ENCODE measurements around the gene IQCH. TPM values are rescaled to one million over a fixed set of nuclear protein-coding genes. Genes with fewer than 3 reads are reported as not detected.

Gene IQCH
- total RNA-seq, 1 donor from 2014 or later, result 1.5 TPM

DNA sequence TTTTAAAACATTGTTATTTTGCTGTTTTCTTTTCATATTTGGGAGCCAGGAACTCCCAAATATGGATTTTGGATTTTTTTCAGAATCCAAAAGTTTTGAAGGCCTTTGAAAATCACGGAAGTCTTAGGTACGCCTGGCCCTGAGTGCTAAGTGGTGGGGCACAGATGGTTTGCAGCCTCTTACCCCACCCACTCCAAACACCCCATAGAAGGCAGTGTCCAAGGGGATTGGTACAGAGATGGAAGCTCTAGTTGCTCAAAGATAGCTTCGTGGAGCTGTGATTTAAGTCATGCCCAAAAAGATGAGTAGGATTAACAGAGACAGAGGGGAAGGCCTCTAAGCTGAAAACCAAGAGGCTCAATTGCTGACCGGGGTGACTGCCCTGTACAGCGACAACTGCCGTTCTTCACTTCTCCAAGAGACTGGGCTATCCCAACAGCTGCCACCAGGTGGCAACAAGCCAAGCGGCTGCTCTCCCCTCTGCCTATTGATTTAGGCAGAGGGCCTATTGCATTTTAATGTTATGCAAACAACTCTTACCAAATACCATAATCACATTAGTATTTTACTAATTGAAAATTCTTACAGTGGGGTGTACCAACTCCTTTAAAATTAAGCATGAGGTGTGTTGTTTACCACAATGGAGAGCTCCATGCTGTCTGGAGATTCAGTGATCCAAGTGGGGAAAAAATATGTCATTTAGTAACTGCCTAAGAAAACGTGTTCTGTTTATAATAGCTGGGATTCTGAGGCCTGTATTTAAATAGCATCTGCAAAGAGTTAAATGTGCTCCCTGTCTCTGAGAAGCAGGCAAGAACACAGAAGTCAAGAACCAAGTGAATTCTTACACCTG is 202.3 kb downstream of the IQCH start:
- H3K9me3 ChIP-seq, result no peaks in the 10 kb centered on the region
- no peak overlapping the region for H3K27ac ChIP-seq
- no peak for TF ChIP-seq POLR2AphosphoS5 (IDR thresholded peaks at IDR 0.05; ENCODE audit: insufficient read depth in 1 of 2, low read depth in 1 of 2)
- TF ChIP-seq, protein P1, sequence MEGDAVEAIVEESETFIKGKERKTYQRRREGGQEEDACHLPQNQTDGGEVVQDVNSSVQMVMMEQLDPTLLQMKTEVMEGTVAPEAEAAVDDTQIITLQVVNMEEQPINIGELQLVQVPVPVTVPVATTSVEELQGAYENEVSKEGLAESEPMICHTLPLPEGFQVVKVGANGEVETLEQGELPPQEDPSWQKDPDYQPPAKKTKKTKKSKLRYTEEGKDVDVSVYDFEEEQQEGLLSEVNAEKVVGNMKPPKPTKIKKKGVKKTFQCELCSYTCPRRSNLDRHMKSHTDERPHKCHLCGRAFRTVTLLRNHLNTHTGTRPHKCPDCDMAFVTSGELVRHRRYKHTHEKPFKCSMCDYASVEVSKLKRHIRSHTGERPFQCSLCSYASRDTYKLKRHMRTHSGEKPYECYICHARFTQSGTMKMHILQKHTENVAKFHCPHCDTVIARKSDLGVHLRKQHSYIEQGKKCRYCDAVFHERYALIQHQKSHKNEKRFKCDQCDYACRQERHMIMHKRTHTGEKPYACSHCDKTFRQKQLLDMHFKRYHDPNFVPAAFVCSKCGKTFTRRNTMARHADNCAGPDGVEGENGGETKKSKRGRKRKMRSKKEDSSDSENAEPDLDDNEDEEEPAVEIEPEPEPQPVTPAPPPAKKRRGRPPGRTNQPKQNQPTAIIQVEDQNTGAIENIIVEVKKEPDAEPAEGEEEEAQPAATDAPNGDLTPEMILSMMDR (IDR thresholded peaks at IDR 0.05), result peak; percentile 64 to 74 (median 66)
- H3K36me3 ChIP-seq, result no peaks in the 10 kb centered on the region
- no peaks in the 10 kb centered on the region for H3K27me3 ChIP-seq
- H3K4me3 ChIP-seq, result no peak overlapping the region
- no peaks in the 10 kb centered on the region for H3K4me1 ChIP-seq
- intact Hi-C loops (cut with DNase I), result loop anchor here (5.0 kb wide), 1 partner anchor 375 kb away; no protein-coding TSS in a partner anchor
- DNase-seq (ENCODE audit: extremely low spot score in 2 of 2), result no peak

DNA sequence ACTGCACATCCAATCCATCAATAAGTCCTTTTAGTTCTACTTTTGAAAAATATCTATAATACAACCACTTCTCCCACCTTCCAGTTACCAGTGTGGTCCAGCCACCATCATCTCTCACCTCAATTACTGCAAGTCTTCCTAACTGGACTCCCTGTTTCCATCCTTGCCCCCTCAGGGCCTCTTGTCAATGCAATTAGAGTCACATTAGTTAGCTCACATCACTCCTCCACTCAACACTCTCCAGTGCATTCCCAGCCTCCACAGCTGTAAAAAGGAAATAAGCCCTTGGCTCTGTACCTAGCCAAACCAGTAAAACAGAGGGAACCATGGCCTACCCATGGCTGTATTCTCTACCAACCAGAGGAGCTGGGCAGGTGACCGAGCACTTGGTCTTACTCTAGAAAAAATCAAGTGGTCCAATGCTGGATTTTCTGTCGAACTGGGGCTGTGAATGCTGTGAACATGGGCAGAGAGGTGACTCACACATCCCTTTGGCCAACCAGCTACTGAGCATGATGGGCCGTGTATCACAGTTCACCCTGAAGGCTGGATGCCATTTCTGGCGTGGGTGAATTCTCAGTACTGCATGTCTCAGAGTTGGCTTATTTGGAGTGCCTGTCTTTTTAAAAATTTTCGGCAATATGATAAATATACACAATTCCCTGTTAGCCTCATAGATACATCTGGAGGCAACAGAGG is 203.9 kb downstream of the IQCH start:
- Histone ChIP-seq H3K27ac (no peak overlapping the region), H3K27me3 (no peaks in the 10 kb centered on the region), H3K4me1 (no peaks in the 10 kb centered on the region), H3K9me3 (no peaks in the 10 kb centered on the region), H3K4me3 (no peak overlapping the region), H3K36me3 (no peaks in the 10 kb centered on the region)
- intact Hi-C loops (cut with DNase I), result loop anchor here (5.0 kb wide), 1 partner anchor 374 kb away; no protein-coding TSS in a partner anchor
- no peak for DNase-seq (ENCODE audit: extremely low spot score in 2 of 2)
- no peak for TF ChIP-seq POLR2AphosphoS5 (IDR thresholded peaks at IDR 0.05; ENCODE audit: insufficient read depth in 1 of 2, low read depth in 1 of 2)
- TF ChIP-seq POLR2A (IDR thresholded peaks at IDR 0.05), result no peak
- TF ChIP-seq, protein P1 (IDR thresholded peaks at IDR 0.05), result no peak

DNA sequence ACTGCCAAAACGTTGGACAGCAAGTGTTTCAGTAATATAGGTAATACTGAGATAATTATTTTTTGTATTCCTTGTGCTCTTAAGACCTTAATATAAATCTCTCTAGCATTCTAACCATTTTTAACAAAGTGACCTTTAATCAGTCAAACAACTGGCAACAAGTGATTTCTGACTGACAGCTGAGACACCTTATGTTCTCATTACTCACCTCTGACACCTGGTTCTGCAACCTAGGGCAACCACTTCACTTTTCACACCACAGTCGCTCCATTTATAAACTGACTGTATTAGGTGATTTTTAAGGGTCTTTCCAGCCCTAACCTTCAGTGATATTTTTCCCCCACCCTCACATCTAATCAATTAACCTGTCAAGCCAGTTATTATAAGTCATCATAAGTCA is 205.9 kb downstream of the IQCH start:
- no peaks in the 10 kb centered on the region for H3K9me3 ChIP-seq
- no peaks in the 10 kb centered on the region for H3K36me3 ChIP-seq
- DNase-seq (ENCODE audit: extremely low spot score in 2 of 2), result no peak
- H3K4me1 ChIP-seq, result no peaks in the 10 kb centered on the region
- H3K27me3 ChIP-seq, result no peaks in the 10 kb centered on the region
- H3K4me3 ChIP-seq, result no peak overlapping the region
- intact Hi-C loops (cut with DNase I), result no loop called here
- TF ChIP-seq, protein P1 (IDR thresholded peaks at IDR 0.05), result no peak
- TF ChIP-seq POLR2A (IDR thresholded peaks at IDR 0.05) (no peak), POLR2AphosphoS5 (IDR thresholded peaks at IDR 0.05; ENCODE audit: insufficient read depth in 1 of 2, low read depth in 1 of 2) (no peak)
- no peak overlapping the region for H3K27ac ChIP-seq

DNA sequence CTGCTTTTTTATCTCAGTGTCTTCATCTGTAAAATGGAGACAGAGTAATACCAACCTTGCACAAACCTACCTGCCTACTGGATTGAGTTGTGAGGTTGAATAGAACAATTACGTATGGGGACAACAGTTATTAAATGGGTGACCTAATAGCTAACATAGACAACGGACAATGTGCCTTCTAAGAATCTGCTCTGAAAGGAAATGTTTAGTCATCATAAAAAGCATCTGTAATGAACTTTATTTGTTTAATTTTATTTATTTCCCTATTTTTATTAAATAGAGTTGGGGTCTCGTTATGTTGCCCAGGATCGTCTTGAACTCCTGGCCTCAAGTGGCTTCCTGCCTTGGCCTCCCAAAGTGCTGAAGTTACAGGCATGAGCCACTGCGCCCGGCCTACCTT is 207.1 kb downstream of the IQCH start:
- no peak for TF ChIP-seq POLR2A (IDR thresholded peaks at IDR 0.05)
- TF ChIP-seq, protein P1 (IDR thresholded peaks at IDR 0.05), result no peak
- TF ChIP-seq POLR2AphosphoS5 (IDR thresholded peaks at IDR 0.05; ENCODE audit: insufficient read depth in 1 of 2, low read depth in 1 of 2), result no peak
- no peaks in the 10 kb centered on the region for H3K27me3 ChIP-seq
- no peaks in the 10 kb centered on the region for H3K4me1 ChIP-seq
- H3K36me3 ChIP-seq, result no peaks in the 10 kb centered on the region
- no peak for DNase-seq (ENCODE audit: extremely low spot score in 2 of 2)
- no peak overlapping the region for H3K27ac ChIP-seq
- intact Hi-C loops (cut with DNase I), result no loop called here
- no peaks in the 10 kb centered on the region for H3K9me3 ChIP-seq
- no peak overlapping the region for H3K4me3 ChIP-seq

Measured in vagina (tissue), 2 donors.